NCI-H524 treated with DMSO at 0.1 percent for 48 hours (cell line): ENCODE measurements around the gene SCAANT1.

Experiments
- DNase-seq: peaks from one replicate; lab custom pipeline; 2025; lab: John Stamatoyannopoulos, UW

SCAANT1 gene

GRCh38 chr3:63934041-63934866, 22.1 kb upstream of the SCAANT1 start:
- DNase-seq = no peak

DNA sequence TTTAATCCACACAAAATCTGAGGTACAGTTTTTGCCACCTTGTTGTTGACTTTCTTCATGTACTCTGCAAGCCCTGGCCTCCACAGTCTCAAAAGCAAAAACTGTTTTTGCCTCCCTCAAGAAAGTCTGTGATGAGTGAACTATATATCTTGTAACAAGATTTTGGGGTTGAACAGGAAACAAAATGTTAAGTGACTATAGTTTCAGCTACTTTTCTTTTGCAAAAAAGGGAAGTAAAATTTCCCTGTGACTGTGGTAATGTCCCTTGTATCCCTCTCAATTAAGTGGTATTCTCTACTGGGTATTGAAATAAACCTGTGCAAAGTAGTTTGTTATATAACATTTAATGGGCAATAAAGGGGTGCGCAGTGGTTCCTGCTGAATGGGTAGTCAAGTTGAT, 21.3 kb upstream of the SCAANT1 start:
- DNase-seq = no peak

GRCh38 chr3:63932509-63933212, 20.5 kb upstream of the SCAANT1 start:
- no peak for DNase-seq

- no peak for DNase-seq
These were observed 19.1 kb upstream of the SCAANT1 start for GRCh38 chr3:63931290-63931689.

DNA sequence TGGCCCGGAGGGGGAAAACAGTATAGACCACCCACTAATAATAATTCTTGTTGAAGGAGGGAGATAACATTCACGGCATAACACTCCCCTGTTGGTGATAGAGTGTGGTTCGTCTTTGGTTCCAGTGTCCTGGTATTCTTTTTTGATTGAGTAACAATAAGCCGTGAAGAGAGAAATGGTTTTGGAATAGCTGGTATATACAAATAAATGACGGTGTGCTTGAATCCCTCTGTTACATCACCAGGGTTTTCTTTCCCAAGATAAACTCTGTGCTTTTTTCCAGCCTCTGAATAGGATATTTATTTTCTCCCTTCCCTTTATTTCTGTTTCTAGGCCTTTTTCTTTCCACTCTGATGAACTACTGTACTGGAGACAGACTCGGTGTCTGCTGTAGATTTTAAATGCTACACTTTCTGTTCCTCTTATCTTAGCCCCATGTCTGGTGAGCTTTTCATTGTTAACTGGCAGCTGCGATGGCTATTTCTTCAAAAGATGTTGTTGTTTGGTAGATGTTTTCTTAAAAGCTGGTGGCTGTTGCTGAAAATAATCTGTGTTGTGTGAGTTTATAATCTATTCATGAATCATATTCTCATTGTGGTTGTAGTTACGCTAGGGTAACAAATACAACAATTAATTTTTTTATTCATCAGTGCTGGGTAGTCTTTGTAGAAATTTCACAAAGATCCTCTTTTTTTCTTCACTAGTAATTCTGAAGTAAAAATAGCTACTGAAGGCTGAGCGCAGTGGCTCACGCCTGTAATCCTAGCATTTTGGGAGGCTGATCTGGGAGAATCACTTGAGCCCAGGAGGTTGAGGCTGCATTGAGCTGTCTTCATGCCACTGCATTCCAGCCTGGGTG, 15.5 kb upstream of the SCAANT1 start:
- DNase-seq = no peak

GRCh38 chr3:63926309-63926708, 14.1 kb upstream of the SCAANT1 start:
- DNase-seq = no peak

GRCh38 chr3:63922491-63923199, 10.5 kb upstream of the SCAANT1 start:
- no peak for DNase-seq

GRCh38 chr3:63921741-63922482, 9.7 kb upstream of the SCAANT1 start:
- DNase-seq = no peak

DNA sequence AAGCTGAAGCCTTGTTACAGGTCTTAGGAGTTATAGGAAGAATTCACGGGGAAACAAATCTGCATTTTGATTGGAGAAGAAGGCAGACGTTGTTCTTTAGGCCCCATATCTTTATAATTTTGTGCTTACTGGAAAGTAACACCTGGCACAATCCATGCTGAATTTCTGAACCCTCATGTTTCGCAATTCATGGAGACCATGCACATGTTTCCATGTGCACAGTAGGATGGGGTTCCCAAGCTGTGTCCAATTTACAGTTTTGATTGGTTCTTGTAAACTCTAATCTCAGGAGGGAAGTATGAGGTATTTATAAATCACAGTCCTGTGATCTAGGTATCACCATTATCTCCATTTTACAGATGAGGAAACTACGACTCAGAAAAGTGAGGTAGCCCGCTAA, 7.8 kb upstream of the SCAANT1 start:
- no peak for DNase-seq

DNA sequence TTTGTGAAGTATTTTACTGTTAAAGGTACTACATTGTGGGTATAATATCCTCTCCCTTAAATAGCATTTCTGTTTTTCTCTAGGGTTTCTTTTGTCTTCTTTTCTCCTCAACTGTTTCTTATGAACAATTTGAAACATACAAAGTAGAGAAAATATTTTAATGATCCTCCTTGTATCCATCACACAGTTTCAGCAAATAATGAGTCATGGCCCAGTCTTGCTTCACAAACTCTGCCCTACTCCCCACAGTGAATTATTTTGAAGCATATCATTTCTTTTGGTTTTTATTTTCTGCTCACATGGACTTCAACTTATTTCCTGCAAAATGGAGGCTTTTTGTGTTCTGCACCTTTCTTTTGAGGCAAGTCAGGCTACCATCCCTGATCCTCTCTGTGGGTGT, 6.1 kb upstream of the SCAANT1 start:
- no peak for DNase-seq

GRCh38 chr3:63914312-63914711, 2.1 kb upstream of the SCAANT1 start:
- DNase-seq = no peak

DNA sequence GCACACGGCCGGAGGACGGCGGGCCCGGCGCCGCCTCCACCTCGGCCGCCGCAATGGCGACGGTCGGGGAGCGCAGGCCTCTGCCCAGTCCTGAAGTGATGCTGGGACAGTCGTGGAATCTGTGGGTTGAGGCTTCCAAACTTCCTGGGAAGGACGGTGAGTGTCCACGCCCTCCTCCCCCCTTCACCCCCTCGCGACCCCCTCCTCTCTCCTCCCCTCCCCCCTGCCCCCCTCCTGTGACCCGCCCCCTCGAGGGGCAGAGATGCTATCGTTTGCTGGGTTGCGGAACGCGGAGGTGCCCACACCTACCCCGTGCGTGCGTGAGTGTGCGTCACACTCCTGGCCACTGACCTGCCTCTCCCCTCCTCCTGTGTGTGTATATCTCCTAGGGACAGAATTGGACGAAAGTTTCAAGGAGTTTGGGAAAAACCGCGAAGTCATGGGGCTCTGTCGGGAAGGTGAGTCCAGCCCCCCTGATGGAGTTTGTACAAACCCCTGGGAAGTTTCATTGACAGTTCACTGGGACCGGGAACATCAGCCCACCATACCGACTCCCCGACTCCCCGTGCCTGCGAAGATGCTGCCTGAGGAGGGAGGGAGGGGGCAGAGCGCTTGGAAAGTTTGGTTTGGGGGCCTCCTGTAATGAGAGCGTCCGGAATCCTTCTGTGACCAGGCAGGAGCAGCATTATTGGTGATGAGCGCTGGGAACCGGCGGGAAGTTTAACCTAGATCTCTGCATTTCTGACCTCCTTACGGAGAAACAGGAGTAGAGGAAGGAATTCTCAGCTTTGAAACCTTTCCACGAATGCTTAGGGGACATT, 795 bp upstream of the SCAANT1 start:
- no peak for DNase-seq

- no peak for DNase-seq
These were observed 692 bp downstream of the SCAANT1 start for GRCh38 chr3:63911509-63911872.

DNA sequence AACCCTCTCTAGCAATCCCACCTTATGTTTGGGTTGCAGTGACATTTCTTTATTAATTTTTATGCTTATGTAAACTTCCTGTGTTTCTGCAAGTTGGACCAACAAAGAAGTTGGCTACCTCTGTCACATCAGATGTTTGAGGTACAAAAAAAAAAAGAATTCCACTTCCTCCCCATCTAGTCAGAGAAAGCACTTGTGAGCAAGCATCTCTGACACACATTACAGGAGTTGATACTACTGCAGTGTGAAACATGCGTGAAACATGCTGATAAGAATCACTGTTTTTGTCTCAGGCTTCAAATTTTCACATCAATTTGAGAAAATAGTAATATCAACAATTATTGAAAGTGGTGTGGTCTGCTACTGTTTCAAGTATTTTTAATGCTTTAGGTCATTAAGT, 1.3 kb downstream of the SCAANT1 start:
- no peak for DNase-seq

DNA sequence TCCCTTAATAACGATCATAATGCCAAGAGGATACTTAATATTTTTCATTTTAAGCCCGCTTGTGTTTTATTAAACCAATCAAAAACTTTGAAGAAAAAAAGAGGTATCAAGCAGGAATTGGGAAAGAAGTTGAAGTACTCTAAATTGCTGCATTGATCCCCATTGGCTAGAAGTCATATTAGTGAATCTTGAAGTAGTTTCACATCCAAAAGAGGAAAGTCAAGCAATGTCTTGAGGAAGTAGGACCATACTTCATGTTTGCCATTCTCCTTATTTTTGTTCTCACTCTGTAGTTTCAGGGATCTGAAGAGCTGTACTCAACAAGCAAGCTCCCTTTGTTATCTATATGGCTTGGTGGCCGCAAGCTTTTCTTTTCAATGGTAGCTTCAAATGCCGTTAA, 2.2 kb downstream of the SCAANT1 start:
- DNase-seq = no peak

- no peak for DNase-seq
These were observed 2.8 kb downstream of the SCAANT1 start for GRCh38 chr3:63909431-63909830.

GRCh38 chr3:63908776-63909175, 3.4 kb downstream of the SCAANT1 start:
- no peak for DNase-seq

GRCh38 chr3:63908081-63908736, 4.0 kb downstream of the SCAANT1 start:
- no peak for DNase-seq

GRCh38 chr3:63905731-63906620, 6.2 kb downstream of the SCAANT1 start:
- no peak for DNase-seq
